Measurements from ENCODE around the gene PHETA2.

GRCh38 chr22:42026705-42027104 lies 47.3 kb upstream of the PHETA2 start:
- TF ChIP-seq CTCF (IDR thresholded peaks at IDR 0.05; ENCODE audit: low read depth, low read length) (no peak), MYC (IDR thresholded peaks at IDR 0.05; ENCODE audit: low read depth, low read length) (no peak), POLR2A (IDR thresholded peaks at IDR 0.05; ENCODE audit: extremely low read depth, insufficient read length) (no peak)
